Renal pelvis (tissue), 4 donors: ENCODE results near the gene MOSMO. TPM values are rescaled to one million over a fixed set of nuclear protein-coding genes. Genes with fewer than 3 reads are reported as not detected.
"Not testable (repeated sequence)": the region's sequence is repeated elsewhere in the genome, so short reads cannot be mapped to it uniquely, and the experiment has no call there.

Experiments
- DNase-seq: peaks from one replicate; pipeline ENCODE4 v3.0.0-alpha.2; 2013
- polyA plus RNA-seq, 3 donors: library from polyadenylated mRNA; unstranded; fragments of 120-200 nt; gene quantifications; one replicate each; pipeline ENCODE4 v1.2.1, GENCODE V29; 2013; ENCODE audit not compliant: insufficient read length in 3 of 3

The MOSMO gene
- polyA plus RNA-seq, 3 donors: 15.4 to 22.9 (median 22.8) TPM

GRCh38 chr16:21997697-21998480 lies 10.0 kb upstream of the MOSMO start:
- DNase-seq: no peak

DNA sequence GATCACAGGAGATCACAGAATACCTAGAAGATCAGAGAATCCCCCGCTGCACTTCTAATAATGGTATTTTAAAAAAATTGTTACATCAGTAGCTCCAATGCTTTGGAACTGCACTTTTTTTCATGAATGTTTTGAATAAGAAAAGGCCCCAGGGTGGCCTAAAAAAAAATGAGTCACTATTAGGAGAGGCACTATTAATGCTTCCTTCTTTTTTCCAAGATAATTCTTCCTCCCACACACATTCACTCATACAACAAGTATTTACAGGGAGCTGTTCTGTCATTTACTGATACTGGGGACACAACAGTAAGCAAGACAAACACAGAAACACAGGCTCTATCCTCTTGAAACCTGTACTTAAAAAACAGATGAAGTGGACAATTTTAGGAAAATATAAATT lies 6.3 kb upstream of the MOSMO start:
- no peak for DNase-seq

DNA sequence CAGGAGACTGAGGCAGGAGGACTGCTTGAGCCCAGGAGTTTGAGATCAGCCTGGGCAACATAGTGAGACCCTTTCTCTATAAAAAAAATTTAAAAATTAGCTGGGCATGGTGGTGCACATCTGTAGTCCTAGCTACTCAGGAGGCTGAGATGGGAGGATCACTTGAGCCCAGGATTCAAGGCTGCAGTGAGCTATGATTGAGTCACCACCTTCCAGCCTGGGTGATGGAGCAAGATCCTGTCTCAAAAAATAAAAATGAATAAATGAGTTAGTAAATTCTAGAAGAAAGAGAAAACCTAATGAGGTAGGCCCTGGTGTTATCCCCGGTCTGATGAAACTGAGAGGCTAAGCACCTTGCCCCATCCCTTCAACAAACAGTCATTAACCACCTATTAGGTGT lies 5.9 kb upstream of the MOSMO start:
- DNase-seq: not testable (repeated sequence)

GRCh38 chr16:22003195-22003594 lies 4.7 kb upstream of the MOSMO start:
- no peak for DNase-seq

GRCh38 chr16:22004341-22004740 lies 3.6 kb upstream of the MOSMO start:
- DNase-seq: no peak

- DNase-seq: no peak
These were observed 2.2 kb upstream of the MOSMO start for GRCh38 chr16:22005746-22006145.

DNA sequence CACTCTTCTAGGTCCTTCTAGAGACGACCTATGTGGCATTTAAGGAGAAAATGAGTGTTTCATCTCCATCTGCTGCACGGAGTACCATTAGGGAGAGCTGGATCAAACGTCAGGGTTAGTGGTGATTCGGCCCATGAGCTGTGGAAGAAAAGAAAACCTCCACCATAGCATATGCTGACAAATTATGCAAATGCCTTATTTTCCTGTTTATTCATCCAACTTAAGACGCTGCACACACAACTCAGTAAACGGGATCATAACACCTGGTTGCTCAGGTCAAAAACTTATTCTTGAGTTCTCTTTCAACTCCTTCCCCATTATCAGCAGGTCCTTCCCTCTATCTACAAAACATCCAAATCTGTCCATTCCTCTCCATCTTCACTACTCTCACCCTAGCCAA lies 1.3 kb upstream of the MOSMO start:
- DNase-seq: no peak

GRCh38 chr16:22007159-22007508 lies 777 bp upstream of the MOSMO start:
- no peak for DNase-seq

DNA sequence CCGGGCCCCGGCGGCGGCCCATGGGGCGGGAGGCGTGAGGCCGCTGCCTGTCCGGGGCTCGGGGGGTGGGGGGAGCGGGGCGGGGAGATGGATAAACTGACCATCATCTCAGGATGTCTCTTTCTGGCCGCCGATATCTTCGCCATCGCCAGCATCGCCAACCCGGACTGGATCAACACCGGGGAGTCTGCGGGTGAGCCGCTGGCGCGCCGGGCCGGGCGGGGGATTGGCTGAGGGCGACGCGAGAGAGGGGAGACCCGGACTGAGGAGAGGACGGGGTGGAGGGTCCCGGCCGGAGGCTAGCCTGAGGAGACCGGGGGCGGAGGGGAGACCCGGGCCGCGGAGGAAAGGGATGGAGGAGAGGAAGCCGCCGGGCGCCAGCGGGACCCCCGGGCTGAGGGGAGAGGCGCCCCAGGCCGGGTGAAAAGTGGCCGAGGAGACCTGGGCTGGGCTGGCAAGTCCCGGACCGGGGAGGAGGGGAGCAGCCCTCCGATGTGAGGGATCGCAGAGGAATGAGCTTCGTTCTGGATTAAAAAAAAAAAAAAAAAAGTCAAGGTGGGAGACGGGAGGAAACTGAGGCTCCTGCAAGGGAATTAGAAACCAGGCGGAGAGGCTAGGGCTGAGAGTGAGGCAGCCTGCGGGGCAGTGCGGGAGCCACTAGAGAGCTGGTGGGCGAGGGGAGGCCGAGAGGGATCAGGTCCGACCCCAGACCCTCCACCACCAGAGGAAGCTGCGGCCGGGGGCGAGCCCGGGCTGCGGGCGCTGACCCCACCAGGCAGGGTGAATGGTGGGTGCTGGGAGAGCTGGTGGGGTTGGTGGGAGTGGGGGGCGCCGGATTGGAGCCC lies 526 bp downstream of the MOSMO start:
- DNase-seq: no peak

GRCh38 chr16:22010902-22011301 lies 3.0 kb downstream of the MOSMO start:
- no peak for DNase-seq

GRCh38 chr16:22012241-22012640 lies 4.3 kb downstream of the MOSMO start:
- DNase-seq: no peak

DNA sequence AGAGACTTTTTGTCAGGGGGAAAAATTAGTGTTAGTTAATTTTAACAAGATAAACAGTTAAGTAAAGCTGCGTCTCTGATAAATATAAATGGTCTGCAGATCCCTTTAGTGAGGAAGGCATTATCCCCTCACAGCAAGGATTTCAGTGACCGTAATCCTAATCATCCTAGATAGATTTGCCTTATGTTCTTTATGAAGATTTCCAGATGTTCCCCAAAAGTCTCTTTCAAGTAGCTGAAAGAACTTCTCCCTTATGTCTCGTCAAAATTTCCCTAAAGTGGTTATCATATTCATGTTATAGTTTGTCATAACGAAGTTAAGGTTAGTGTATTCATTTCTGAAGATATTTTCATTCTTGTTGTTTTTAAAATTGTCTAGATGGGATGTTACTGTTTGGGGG lies 5.6 kb downstream of the MOSMO start:
- no peak for DNase-seq

- no peak for DNase-seq
These were observed 6.5 kb downstream of the MOSMO start for GRCh38 chr16:22014271-22014873.

DNA sequence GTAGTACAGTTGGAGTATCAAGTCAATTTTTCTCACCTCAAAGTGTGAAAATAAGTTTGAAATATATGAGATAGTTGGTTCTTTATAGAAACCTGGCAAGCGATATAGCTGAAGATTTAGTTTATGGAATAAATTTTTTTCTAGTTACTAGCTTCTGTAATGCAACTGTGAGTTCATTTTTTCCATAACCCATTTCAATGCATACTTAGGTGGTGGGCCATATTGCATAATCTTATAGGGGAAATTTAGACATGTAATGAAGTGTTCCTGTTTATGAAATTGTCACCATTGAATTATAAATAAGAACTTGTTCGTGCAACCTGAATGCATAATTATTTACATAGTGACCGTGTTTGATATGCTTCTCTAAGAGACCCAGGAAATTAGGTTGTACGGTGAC lies 9.0 kb downstream of the MOSMO start:
- DNase-seq: no peak

- no peak for DNase-seq
These were observed 10.6 kb downstream of the MOSMO start for GRCh38 chr16:22018559-22018958.

- DNase-seq: no peak
These were observed 14.2 kb downstream of the MOSMO start for GRCh38 chr16:22022151-22022550.

DNA sequence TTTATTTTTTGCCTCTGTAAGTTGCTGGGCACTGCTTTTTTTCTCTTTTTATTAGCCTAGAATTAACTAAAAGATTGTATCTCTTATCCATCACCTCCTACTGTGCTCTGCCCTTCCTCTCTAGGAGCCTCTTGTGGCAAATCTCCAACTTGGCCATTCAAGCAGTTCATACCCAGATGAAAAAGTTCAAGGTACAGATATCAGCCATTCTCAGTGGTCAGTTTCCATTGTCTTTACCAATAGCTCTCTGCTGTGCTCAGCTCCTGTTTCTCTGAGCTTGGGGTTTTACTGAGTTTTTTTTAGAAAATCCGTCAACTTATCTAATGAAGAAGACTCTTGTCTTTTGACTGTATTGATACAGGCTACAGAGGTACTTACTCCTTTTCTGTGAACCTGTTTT lies 15.6 kb downstream of the MOSMO start:
- no peak for DNase-seq

DNA sequence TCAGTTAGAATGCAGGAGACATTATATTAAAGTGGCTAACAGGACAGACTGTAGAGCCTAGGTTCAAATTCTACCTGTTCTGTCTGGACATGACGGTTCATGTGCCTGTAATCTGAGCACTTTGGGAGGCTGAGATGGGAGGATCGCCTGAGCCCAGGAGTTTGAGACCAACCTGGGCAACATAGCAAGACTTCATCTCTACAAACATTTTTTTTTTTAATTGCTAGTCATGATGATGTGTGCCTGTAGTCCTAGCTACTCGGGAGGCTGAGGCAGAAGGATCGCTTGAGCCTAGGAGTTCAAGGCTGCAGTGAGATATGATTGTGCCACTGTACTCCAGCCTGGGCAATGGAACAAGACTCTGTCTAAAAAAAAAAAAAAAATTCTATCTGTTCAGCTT lies 16.9 kb downstream of the MOSMO start:
- not testable (repeated sequence) for DNase-seq

DNA sequence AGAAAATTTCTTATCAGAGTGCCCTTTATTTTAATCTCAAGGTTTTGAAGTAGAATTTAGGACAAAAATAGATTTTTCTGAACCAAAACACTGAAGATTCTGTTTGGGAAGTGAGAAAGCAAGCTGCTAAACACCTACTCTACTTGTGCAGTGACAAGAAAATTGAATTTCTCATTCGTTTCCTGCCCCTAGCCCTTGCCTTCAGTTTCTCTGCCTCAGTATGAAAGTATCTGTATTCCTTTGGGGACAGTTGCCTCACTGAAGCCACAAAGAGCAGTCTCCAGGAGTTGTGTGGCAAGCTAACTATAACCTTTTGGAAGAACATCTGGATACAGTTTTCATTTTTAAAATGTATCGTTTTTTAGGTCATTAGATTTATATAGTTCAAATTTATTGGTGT lies 19.7 kb downstream of the MOSMO start:
- DNase-seq: no peak

DNA sequence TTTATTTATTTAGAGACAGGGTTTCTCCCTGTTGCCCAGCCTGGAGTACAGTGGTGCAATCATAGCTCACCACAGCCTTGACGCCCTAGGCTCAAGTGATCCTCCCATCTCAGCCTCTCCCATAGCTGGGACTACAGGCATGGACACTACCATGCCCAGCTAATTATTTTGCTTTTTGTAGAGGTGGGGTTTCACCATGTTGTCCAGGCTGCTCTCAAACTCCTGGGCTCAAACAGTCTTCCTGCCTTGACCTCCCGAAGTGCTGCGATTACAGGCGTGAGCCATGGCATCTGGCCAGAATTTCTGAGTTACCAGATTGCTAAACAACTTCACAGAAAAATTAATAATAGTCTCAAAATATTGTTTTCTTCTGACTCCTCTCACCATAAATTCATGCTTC lies 21.7 kb downstream of the MOSMO start:
- no peak for DNase-seq

- no peak for DNase-seq
These were observed 22.3 kb downstream of the MOSMO start for GRCh38 chr16:22030087-22030812.

DNA sequence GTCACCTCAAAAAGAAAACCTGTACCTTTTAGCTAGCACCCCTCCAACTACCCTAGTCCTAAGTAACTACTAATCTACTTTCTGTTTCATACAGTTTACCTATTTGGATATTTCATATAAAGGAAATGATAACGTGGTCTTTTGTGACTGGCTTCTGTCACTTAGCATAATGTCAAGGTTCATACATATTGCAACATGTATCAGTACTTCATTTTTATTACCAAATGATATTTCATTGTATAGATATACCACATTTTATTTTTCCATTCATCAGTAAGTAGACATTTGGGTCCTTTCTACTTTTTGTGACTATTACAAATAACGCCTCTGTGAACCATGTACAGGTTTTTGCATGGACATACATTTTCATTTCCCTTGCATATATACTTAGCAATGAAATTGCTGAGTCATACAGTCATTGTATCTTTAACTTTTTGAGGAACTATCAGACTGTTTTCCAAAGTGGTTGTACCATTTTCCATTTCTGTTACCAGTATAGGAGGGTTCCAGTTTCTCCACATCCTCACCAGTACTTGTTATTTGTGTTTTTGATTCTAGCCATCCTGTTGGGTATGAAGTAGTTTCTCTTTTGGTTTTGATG lies 23.7 kb downstream of the MOSMO start:
- DNase-seq: no peak
